CD4-positive, alpha-beta memory T cell (primary cell): ENCODE data around the gene CAT. TPM values are rescaled to one million over a fixed set of nuclear protein-coding genes. Genes with fewer than 3 reads are reported as not detected.

Experiments
- CTCF ChIA-PET: fragments of 350-600 bp; sonication (Branson Sonifier 250); formaldehyde crosslinking; loops from one replicate; lab custom pipeline; 2021; ENCODE audit warnings: inconsistent platforms; ENCODE audit not compliant: partially characterized antibody; lab: Charles Lee
- POLR2A ChIA-PET: fragments of 350-600 bp; sonication (Branson Sonifier 250); formaldehyde crosslinking; loops from one replicate; lab custom pipeline; 2021; ENCODE audit not compliant: partially characterized antibody; lab: Charles Lee
- DNase-seq, 5 donors: peaks; one replicate each; pipeline versions ENCODE4 v3.0.0 to v3.0.0-alpha.2; 2020 to 2022; ENCODE audit warnings: mixed read lengths in 1 of 5
- H3K27ac ChIP-seq: one replicate; pipeline ENCODE4 v1.7.0; 2013; ENCODE audit warnings: low read depth, low read length
- H3K27me3 ChIP-seq: 2 replicates; pipeline ENCODE4 v1.7.0; 2013; ENCODE audit warnings: mild to moderate bottlenecking, low read length, moderate library complexity; ENCODE audit not compliant: insufficient read depth
- H3K36me3 ChIP-seq: 2 replicates; pipeline ENCODE4 v1.7.0; 2013; ENCODE audit warnings: mild to moderate bottlenecking, low read length, moderate library complexity; ENCODE audit not compliant: insufficient read depth
- H3K4me1 ChIP-seq: 2 replicates; pipeline ENCODE4 v1.7.0; 2013; ENCODE audit warnings: mild to moderate bottlenecking, low read length, moderate library complexity; ENCODE audit not compliant: insufficient read depth
- H3K4me3 ChIP-seq, 2 donors: one replicate each; pipeline ENCODE4 v1.7.0; 2013; ENCODE audit warnings: low read length in 2 of 2, mild to moderate bottlenecking in 1 of 2
- H3K9me3 ChIP-seq, 2 donors: one replicate each; pipeline ENCODE4 v1.7.0; 2013; ENCODE audit warnings: low read length in 2 of 2, control low read depth in 1 of 2; ENCODE audit not compliant: control insufficient read depth in 1 of 2
- H3K27ac Mint-ChIP-seq, 7 donors: one replicate each; pipeline ENCODE4 v1.8.0; 2020 to 2021; ENCODE audit warnings: mixed read lengths in 7 of 7, mild to moderate bottlenecking in 6 of 7, inconsistent platforms in 3 of 7, moderate library complexity in 3 of 7
- H3K27me3 Mint-ChIP-seq, 2 donors: one replicate each; pipeline ENCODE4 v1.8.0; 2020 to 2021; ENCODE audit warnings: mixed read lengths in 2 of 2
- H3K36me3 Mint-ChIP-seq, 2 donors: one replicate each; pipeline ENCODE4 v1.8.0; 2020 to 2021; ENCODE audit warnings: mixed read lengths in 2 of 2, inconsistent platforms in 1 of 2, mild to moderate bottlenecking in 1 of 2
- H3K4me1 Mint-ChIP-seq, 4 donors: one replicate each; pipeline ENCODE4 v1.8.0; 2020 to 2021; ENCODE audit warnings: mixed read lengths in 4 of 4, mild to moderate bottlenecking in 1 of 4
- H3K4me3 Mint-ChIP-seq, 8 donors: one replicate each; pipeline ENCODE4 v1.8.0; 2020 to 2021; ENCODE audit warnings: mixed read lengths in 8 of 8, mild to moderate bottlenecking in 7 of 8, moderate library complexity in 6 of 8, inconsistent platforms in 3 of 8
- H3K9me3 Mint-ChIP-seq, 8 donors: one replicate each; pipeline ENCODE4 v1.8.0; 2020 to 2021; ENCODE audit warnings: mixed read lengths in 8 of 8, mild to moderate bottlenecking in 5 of 8, inconsistent platforms in 3 of 8, moderate library complexity in 1 of 8
- intact Hi-C: fragments of 100-400 bp; cut with micrococcal nuclease; formaldehyde crosslinking; loops from one replicate; pipeline ENCODE4 v1.15.1; 2023
- polyA plus RNA-seq, 2 donors: library from polyadenylated mRNA; unstranded; fragments of 300-500 nt; fragmentation: Illumina TruSeq; gene quantifications; one replicate each; pipeline ENCODE4 v1.2.3, GENCODE V29; 2021
- total RNA-seq, 2 experiments: library from RNA; stranded (reverse); gene quantifications; one replicate each; pipeline ENCODE4 v1.2.3, GENCODE V29; 2021

The CAT gene
- total and polyA plus RNA-seq, 4 experiments from 2014 or later = 35.1 to 156 (median 59.7) TPM

DNA sequence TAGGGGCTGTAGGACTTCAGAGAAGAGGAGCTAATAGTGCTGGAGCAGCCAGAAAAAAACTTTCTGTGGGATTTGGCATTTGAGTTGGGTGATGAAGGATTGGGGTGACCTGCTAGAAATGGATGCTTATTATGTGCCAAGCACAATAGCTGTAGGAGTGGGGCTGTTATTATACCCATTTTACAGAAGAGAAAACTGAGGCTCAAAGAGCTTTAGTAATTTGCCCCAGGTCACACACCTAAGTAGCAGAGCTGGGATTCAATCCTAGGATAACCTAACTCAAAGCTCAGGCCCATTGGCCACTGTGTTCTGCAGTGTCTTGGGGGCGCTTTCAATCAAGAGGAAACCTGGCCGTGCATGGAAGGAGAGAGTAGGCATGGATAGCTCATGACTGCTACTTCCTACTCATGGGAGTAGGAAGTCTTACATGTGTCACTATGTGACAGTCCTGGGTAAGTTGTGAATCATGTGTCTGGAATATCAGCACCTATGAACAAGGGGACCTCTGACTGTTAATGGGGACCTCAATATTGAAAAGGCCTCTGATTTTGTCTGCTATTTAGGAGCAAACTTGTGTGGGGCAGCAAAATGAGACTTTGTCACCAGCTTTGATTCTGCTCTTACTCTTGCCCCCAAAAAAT is 81.0 kb downstream of the CAT start:
- Histone ChIP-seq H3K4me3 (no peak overlapping the region), H3K9me3 (no peaks in the 10 kb centered on the region), H3K4me1 (no peaks in the 10 kb centered on the region), H3K36me3 (no peaks in the 10 kb centered on the region), H3K27ac (no peak overlapping the region), H3K27me3 (no peaks in the 10 kb centered on the region)
- Mint-ChIP-seq H3K27me3 (peaks cover 1 to 2% of the 10 kb centered on the region in 2 donors), H3K4me3 (no peak overlapping the region), H3K36me3 (no peaks in the 10 kb centered on the region), H3K27ac (no peak overlapping the region), H3K4me1 (no peaks in the 10 kb centered on the region), H3K9me3 (no peaks in the 10 kb centered on the region)
- ChIA-PET CTCF (no interaction called here), POLR2A (no interaction called here)
- intact Hi-C loops = no loop called here
- DNase-seq = no peak

GRCh38 chr11:34521265-34521664 is 82.5 kb downstream of the CAT start:
- intact Hi-C loops = no loop called here
- DNase-seq = no peak
- POLR2A ChIA-PET = no interaction called here
- Mint-ChIP-seq H3K36me3 (no peaks in the 10 kb centered on the region), H3K9me3 (no peaks in the 10 kb centered on the region), H3K4me1 (no peaks in the 10 kb centered on the region), H3K27ac (no peak overlapping the region), H3K4me3 (no peak overlapping the region), H3K27me3 (peaks cover 1 to 2% of the 10 kb centered on the region in 2 donors)
- H3K27ac ChIP-seq = no peak overlapping the region
- no peaks in the 10 kb centered on the region for H3K9me3 ChIP-seq
- H3K4me3 ChIP-seq = no peak overlapping the region
- no peaks in the 10 kb centered on the region for H3K4me1 ChIP-seq
- H3K27me3 ChIP-seq = no peaks in the 10 kb centered on the region
- no peaks in the 10 kb centered on the region for H3K36me3 ChIP-seq
- CTCF ChIA-PET = no interaction called here

Other genes with a start within 250 kb of the CAT start
- gene ABTB2, start 80.9 kb upstream of the CAT start, total RNA-seq = under 1 TPM; 0.35 to 0.39 TPM
- not detected for gene ABTB2, start 80.9 kb upstream of the CAT start, polyA plus RNA-seq
- gene ELF5, start 74.9 kb downstream of the CAT start, total RNA-seq = not detected
- not detected for gene ELF5, start 74.9 kb downstream of the CAT start, polyA plus RNA-seq
- not detected for gene EHF, start 182.2 kb downstream of the CAT start, total RNA-seq
- not detected for gene EHF, start 182.2 kb downstream of the CAT start, polyA plus RNA-seq